HCT116 (cell line): ENCODE data around the gene CACNA1G. TPM values are rescaled to one million over a fixed set of nuclear protein-coding genes. Genes with fewer than 3 reads are reported as not detected.

ENCODE experiments used
- ATAC-seq: fragments of 200-7000 bp; cut with Tn5 transposase; 2 replicates; pipeline ENCODE4 v1.9.1; 2020; ENCODE audit warnings: mild to moderate bottlenecking, moderate library complexity
- BruUV-seq: library from RNA; stranded (reverse); fragments of 400-500 nt; replicated peaks from 2 replicates; lab custom pipeline; 2021; lab: Mats Ljungman, UMichigan
- CTCF ChIA-PET: fragments of 300-600 bp; sonication (Branson Sonifier 250); formaldehyde crosslinking; loops from one replicate; lab custom pipeline; 2021; ENCODE audit warnings: antibody characterized with exemption; lab: Charles Lee
- POLR2A ChIA-PET: fragments of 300-600, 350-600 bp; sonication (Branson Sonifier 250); formaldehyde crosslinking; loops from one replicate; lab custom pipeline; 2021; ENCODE audit warnings: antibody characterized with exemption; lab: Charles Lee
- RAD21 ChIA-PET, 2 experiments: fragments of 300-600 bp; sonication (Branson Sonifier 250); formaldehyde crosslinking; loops; one replicate each; lab custom pipeline; 2023; ENCODE audit warnings: low total read pairs in 2 of 2; ENCODE audit not compliant: uncharacterized antibody in 2 of 2, unreplicated experiment in 2 of 2, low non-redundant PET in 1 of 2; lab: Charles Lee
- DNase-seq: peaks from one replicate; pipeline ENCODE4 v3.0.0-alpha.2; 2010; ENCODE audit warnings: low read depth, low spot score
- H2AFZ ChIP-seq: fragments of 200-600 bp; shearing (Covaris generic), sonication (generic); 2 replicates; pipeline ENCODE4 v1.6.1; 2017; ENCODE audit warnings: low read depth, mixed run types, mixed read lengths, antibody characterized with exemption, low read length; ENCODE audit not compliant: poor library complexity, severe bottlenecking
- H3K27ac ChIP-seq: 2 replicates; pipeline ENCODE4 v1.5.1; 2012; ENCODE audit warnings: low read depth, low read length
- H3K27me3 ChIP-seq: fragments of 200-600 bp; sonication (generic); 2 replicates; pipeline ENCODE4 v1.6.1; 2016; ENCODE audit warnings: mixed run types, low read length, mixed read lengths; ENCODE audit not compliant: insufficient read depth
- H3K36me3 ChIP-seq, 2 experiments: fragments of 200-500 bp in 1 of 2; fragments of 200-600 bp in 1 of 2; sonication (Bioruptor generic) in 1 of 2; sonication (generic) in 1 of 2; 2 replicates each; pipeline versions ENCODE4 v1.5.1 to v1.6.1; 2014 to 2016; ENCODE audit warnings: low read length in 2 of 2, inconsistent platforms in 1 of 2, mixed read lengths in 1 of 2, mixed run types in 1 of 2; ENCODE audit not compliant: insufficient read depth in 2 of 2, control insufficient read depth in 1 of 2
- H3K4me1 ChIP-seq, 2 experiments: fragments of 200-600 bp in 1 of 2; sonication (generic) in 1 of 2; 2 replicates each; pipeline versions ENCODE4 v1.5.1 to v1.6.1; 2012 to 2017; ENCODE audit warnings: low read length in 2 of 2, inconsistent platforms in 1 of 2, mild to moderate bottlenecking in 1 of 2, mixed read lengths in 1 of 2, mixed run types in 1 of 2, moderate library complexity in 1 of 2; ENCODE audit not compliant: insufficient read depth in 2 of 2, control insufficient read depth in 1 of 2
- H3K4me2 ChIP-seq: fragments of 200-600 bp; sonication (generic); 2 replicates; pipeline ENCODE4 v1.6.1; 2017; ENCODE audit warnings: mixed run types, low read length, mixed read lengths
- H3K4me3 ChIP-seq, 2 experiments: fragments of 200-600 bp in 1 of 2; sonication (generic) in 1 of 2; replicated peaks in 1 of 2; 2 replicates each; pipeline ENCODE4 v1.5.1; 2011 to 2016; ENCODE audit warnings: low read length in 2 of 2, control low read depth in 1 of 2, low read depth in 1 of 2, mild to moderate bottlenecking in 1 of 2, mixed read lengths in 1 of 2, mixed run types in 1 of 2
- H3K79me2 ChIP-seq: fragments of 200-600 bp; sonication (generic); 2 replicates; pipeline ENCODE4 v1.6.1; 2017; ENCODE audit warnings: mild to moderate bottlenecking, mixed run types, low read length, moderate library complexity, mixed read lengths; ENCODE audit not compliant: insufficient read depth
- H3K9ac ChIP-seq: fragments of 200-600 bp; sonication (generic); 2 replicates; pipeline ENCODE4 v1.6.1; 2016; ENCODE audit warnings: low read length, mixed read lengths
- H3K9me2 ChIP-seq: fragments of 200-600 bp; sonication (generic), shearing (Covaris generic); 2 replicates; pipeline ENCODE4 v1.6.1; 2017; ENCODE audit warnings: mixed run types, mild to moderate bottlenecking, moderate library complexity; ENCODE audit not compliant: insufficient read depth
- H3K9me3 ChIP-seq, 2 experiments: fragments of 200-500 bp in 1 of 2; fragments of 200-600 bp in 1 of 2; sonication (Bioruptor generic) in 1 of 2; sonication (generic) in 1 of 2; 2 replicates each; pipeline ENCODE4 v1.6.1; 2014 to 2017; ENCODE audit warnings: low read length in 2 of 2, mixed read lengths in 2 of 2, inconsistent platforms in 1 of 2, low read depth in 1 of 2, mild to moderate bottlenecking in 1 of 2, mixed run types in 1 of 2, moderate library complexity in 1 of 2; ENCODE audit not compliant: control insufficient read depth in 1 of 2, insufficient read depth in 1 of 2
- H4K20me1 ChIP-seq: fragments of 200-600 bp; sonication (generic), shearing (Covaris generic); 2 replicates; pipeline ENCODE4 v1.6.1; 2017; ENCODE audit warnings: mixed run types, mild to moderate bottlenecking, moderate library complexity; ENCODE audit not compliant: insufficient read depth
- CBX3 ChIP-seq: IDR thresholded peaks from 2 replicates; pipeline ENCODE4 v1.6.1; 2012; ENCODE audit warnings: low read depth
- CEBPB ChIP-seq: IDR thresholded peaks from 2 replicates; pipeline ENCODE4 v1.6.1; 2012; ENCODE audit warnings: low read depth
- EGR1 ChIP-seq: IDR thresholded peaks from 2 replicates; pipeline ENCODE4 v1.6.1; 2012; ENCODE audit warnings: low read depth
- ELF1 ChIP-seq: IDR thresholded peaks from 2 replicates; pipeline ENCODE4 v1.6.1; 2012; ENCODE audit warnings: low read depth, borderline replicate concordance
- EZH2phosphoT487 ChIP-seq: fragments of 200-600 bp; IDR thresholded peaks from 2 replicates; pipeline ENCODE4 v1.6.1; 2018; ENCODE audit warnings: antibody characterized with exemption, borderline replicate concordance
- JUND ChIP-seq: IDR thresholded peaks from 2 replicates; pipeline ENCODE4 v1.6.1; 2012
- POLR2AphosphoS5 ChIP-seq: IDR thresholded peaks from 2 replicates; pipeline ENCODE4 v1.6.1; 2011; ENCODE audit warnings: mild to moderate bottlenecking, low read depth, low read length, moderate library complexity
- RAD21 ChIP-seq: IDR thresholded peaks from 2 replicates; pipeline ENCODE4 v1.6.1; 2012; ENCODE audit warnings: low read depth, mild to moderate bottlenecking
- SIN3A ChIP-seq: IDR thresholded peaks from 2 replicates; pipeline ENCODE4 v1.6.1; 2012; ENCODE audit warnings: low read depth
- SP1 ChIP-seq: IDR thresholded peaks from 2 replicates; pipeline ENCODE4 v1.6.1; 2012; ENCODE audit warnings: low read depth
- ZFX ChIP-seq: fragments of 450-650 bp; IDR thresholded peaks from 2 replicates; pipeline ENCODE4 v1.6.1; 2017
- ZNF274 ChIP-seq: fragments of 200-500 bp; sonication (Bioruptor generic); IDR thresholded peaks from 2 replicates; pipeline ENCODE4 v1.6.1; 2014; ENCODE audit warnings: mild to moderate bottlenecking, low read depth, low read length, inconsistent platforms
- intact Hi-C: fragments of 100-400 bp; cut with micrococcal nuclease; formaldehyde crosslinking; loops from 2 replicates; pipeline ENCODE4 v1.10.0; 2022
- total RNA-seq: library from RNA; stranded (reverse); gene quantifications from one replicate; pipeline ENCODE4 v1.2.1, GENCODE V29; 2021; ENCODE audit not compliant: unreplicated experiment
- TF ChIP-seq, protein P1 (sequence below), 3 experiments: fragments of 200-600 bp in 1 of 3; sonication (generic) in 1 of 3; IDR thresholded peaks in 2 of 3; conservative IDR thresholded peaks in 1 of 3; 2 replicates each; pipeline ENCODE4 v1.5.1; 2012 to 2017; ENCODE audit warnings: low read depth in 2 of 3, low read length in 2 of 3, antibody characterized with exemption in 1 of 3, borderline replicate concordance in 1 of 3, control low read depth in 1 of 3, mild to moderate bottlenecking in 1 of 3, mixed read lengths in 1 of 3, mixed run types in 1 of 3, moderate library complexity in 1 of 3; ENCODE audit not compliant: insufficient read depth in 1 of 3
- TF ChIP-seq, protein P2 (sequence below): IDR thresholded peaks from 2 replicates; pipeline ENCODE4 v1.6.1; 2012
- TF ChIP-seq, protein P3 (sequence below): IDR thresholded peaks from 2 replicates; pipeline ENCODE4 v1.6.1; 2012

The CACNA1G gene
- total RNA-seq, 1 experiment from 2014 or later: 3.4 TPM

DNA sequence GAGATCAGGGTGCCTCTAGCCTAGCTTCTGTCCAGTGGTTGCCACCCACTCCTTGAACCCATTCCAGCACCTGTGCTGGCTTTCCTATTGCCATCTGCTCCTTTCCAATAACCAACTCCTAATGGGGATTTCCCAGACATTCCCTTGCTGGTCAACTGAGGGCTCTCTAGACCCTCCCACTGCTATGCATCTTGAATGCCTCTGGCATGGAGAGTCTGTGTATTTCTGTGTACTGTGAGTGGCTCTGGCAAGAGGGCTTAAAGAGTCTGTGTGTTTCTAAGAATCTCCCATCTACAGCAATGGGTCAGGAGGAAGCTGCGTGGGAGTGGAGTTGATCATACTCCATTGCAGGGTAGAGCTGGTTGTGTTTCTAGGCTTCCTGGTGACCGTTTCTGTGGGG, 39.0 kb upstream of the CACNA1G start (continued):
- TF ChIP-seq, protein P1, sequence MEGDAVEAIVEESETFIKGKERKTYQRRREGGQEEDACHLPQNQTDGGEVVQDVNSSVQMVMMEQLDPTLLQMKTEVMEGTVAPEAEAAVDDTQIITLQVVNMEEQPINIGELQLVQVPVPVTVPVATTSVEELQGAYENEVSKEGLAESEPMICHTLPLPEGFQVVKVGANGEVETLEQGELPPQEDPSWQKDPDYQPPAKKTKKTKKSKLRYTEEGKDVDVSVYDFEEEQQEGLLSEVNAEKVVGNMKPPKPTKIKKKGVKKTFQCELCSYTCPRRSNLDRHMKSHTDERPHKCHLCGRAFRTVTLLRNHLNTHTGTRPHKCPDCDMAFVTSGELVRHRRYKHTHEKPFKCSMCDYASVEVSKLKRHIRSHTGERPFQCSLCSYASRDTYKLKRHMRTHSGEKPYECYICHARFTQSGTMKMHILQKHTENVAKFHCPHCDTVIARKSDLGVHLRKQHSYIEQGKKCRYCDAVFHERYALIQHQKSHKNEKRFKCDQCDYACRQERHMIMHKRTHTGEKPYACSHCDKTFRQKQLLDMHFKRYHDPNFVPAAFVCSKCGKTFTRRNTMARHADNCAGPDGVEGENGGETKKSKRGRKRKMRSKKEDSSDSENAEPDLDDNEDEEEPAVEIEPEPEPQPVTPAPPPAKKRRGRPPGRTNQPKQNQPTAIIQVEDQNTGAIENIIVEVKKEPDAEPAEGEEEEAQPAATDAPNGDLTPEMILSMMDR (IDR thresholded peaks at IDR 0.05 in 2 of 3, conservative IDR thresholded peaks at IDR 0.05 in 1 of 3; ENCODE audit: borderline replicate concordance in 1 of 3, insufficient read depth in 1 of 3, low read depth in 2 of 3, low read length in 2 of 3): no peak
- no peak for TF ChIP-seq ZNF274

DNA sequence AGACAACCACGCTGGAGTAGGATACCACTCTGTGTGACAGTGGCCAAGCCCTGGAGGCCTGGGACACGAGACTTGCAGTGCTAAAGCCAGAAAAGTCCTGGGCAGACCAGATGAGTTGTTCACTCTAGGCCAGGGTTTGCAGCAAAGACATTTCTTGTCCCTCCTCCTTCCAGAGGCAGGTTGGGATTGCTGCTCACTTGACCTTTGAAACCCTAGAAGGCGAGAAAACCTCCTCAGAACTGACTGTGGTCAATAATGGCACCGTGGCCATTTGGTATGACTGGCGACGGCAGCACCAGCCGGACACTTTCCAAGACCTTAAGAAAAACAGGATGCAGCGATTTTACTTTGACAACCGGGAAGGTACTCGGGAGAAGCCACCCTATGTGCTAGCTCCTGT, 37.7 kb upstream of the CACNA1G start:
- Histone ChIP-seq H3K9me2 (no peaks in the 10 kb centered on the region), H3K27me3 (no peaks in the 10 kb centered on the region), H3K27ac (no peak overlapping the region), H3K4me2 (no peak overlapping the region), H3K9ac (no peak overlapping the region), H3K4me3 (no peak overlapping the region), H3K9me3 (no peaks in the 10 kb centered on the region), H3K4me1 (peaks cover 0 to 4% of the 10 kb centered on the region in 2 experiments; a peak in 1 of 4 replicates), H3K36me3 (no peaks in the 10 kb centered on the region), H4K20me1 (no peaks in the 10 kb centered on the region), H3K79me2 (no peaks in the 10 kb centered on the region), H2AFZ (no peak overlapping the region)
- ChIA-PET RAD21 (no interaction called here), POLR2A (no interaction called here), CTCF (no interaction called here)
- no TSS peak for BruUV-seq
- intact Hi-C loops: no loop called here
- no peak for TF ChIP-seq EGR1
- TF ChIP-seq, protein P2, sequence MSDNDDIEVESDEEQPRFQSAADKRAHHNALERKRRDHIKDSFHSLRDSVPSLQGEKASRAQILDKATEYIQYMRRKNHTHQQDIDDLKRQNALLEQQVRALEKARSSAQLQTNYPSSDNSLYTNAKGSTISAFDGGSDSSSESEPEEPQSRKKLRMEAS: no peak
- TF ChIP-seq ZFX: no peak
- no peak for TF ChIP-seq RAD21
- no peak for TF ChIP-seq CEBPB
- TF ChIP-seq JUND: no peak
- TF ChIP-seq, protein P1 (IDR thresholded peaks at IDR 0.05 in 2 of 3, conservative IDR thresholded peaks at IDR 0.05 in 1 of 3; ENCODE audit: borderline replicate concordance in 1 of 3, insufficient read depth in 1 of 3, low read depth in 2 of 3, low read length in 2 of 3): no peak
- no peak for TF ChIP-seq EZH2phosphoT487
- no peak for TF ChIP-seq ELF1
- TF ChIP-seq, protein P3, sequence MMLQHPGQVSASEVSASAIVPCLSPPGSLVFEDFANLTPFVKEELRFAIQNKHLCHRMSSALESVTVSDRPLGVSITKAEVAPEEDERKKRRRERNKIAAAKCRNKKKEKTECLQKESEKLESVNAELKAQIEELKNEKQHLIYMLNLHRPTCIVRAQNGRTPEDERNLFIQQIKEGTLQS: no peak
- TF ChIP-seq SIN3A: no peak
- TF ChIP-seq POLR2AphosphoS5: no peak
- no peak for TF ChIP-seq CBX3
- no peak for TF ChIP-seq SP1
- ATAC-seq (no peak), DNase-seq (no peak)
